Neural cell (in vitro differentiated cells): ENCODE measurements around the gene AHNAK2. TPM values are rescaled to one million over a fixed set of nuclear protein-coding genes. Genes with fewer than 3 reads are reported as not detected.
A peak's percentile ranks its signal among the peaks of the same experiment; 100 is the strongest.

Experiments
- H2AFZ ChIP-seq: fragments of 200-600, 300-800 bp; sonication (generic), shearing (Covaris generic); 2 replicates; pipeline ENCODE4 v1.6.0; 2014; ENCODE audit warnings: low read depth, mild to moderate bottlenecking, antibody characterized with exemption, low read length, moderate library complexity
- H3F3A ChIP-seq: fragments of 200-600 bp; shearing (Covaris generic); 2 replicates; pipeline ENCODE4 v1.6.1; 2016; ENCODE audit warnings: mild to moderate bottlenecking, moderate library complexity, mixed read lengths, antibody characterized with exemption, low read length; ENCODE audit not compliant: insufficient read depth, poor library complexity, severe bottlenecking
- H3K27ac ChIP-seq: fragments of 200-600, 300-800 bp; sonication (generic), shearing (Covaris generic); 2 replicates; pipeline ENCODE4 v1.5.1; 2014; ENCODE audit warnings: mild to moderate bottlenecking, low read length, moderate library complexity
- H3K27me3 ChIP-seq: fragments of 300-800, 200-600 bp; sonication (generic), shearing (Covaris generic); 2 replicates; pipeline ENCODE4 v1.6.0; 2014; ENCODE audit warnings: mild to moderate bottlenecking, low read depth, low read length, moderate library complexity; ENCODE audit not compliant: insufficient read depth
- H3K36me3 ChIP-seq: fragments of 300-800, 200-600 bp; sonication (generic), shearing (Covaris generic); 2 replicates; pipeline ENCODE4 v1.5.1; 2014; ENCODE audit warnings: mild to moderate bottlenecking, antibody characterized with exemption, low read length, moderate library complexity; ENCODE audit not compliant: insufficient read depth
- H3K4me2 ChIP-seq: fragments of 300-800, 200-600 bp; sonication (generic), shearing (Covaris generic); 2 replicates; pipeline ENCODE4 v1.6.0; 2014; ENCODE audit warnings: mild to moderate bottlenecking, low read length
- H3K4me3 ChIP-seq: fragments of 300-800, 200-600 bp; sonication (generic), shearing (Covaris generic); 2 replicates; pipeline ENCODE4 v1.5.1; 2014; ENCODE audit warnings: mild to moderate bottlenecking, low read length, moderate library complexity
- H3K79me2 ChIP-seq: fragments of 200-600 bp; shearing (Covaris generic); replicated peaks from 2 replicates; pipeline ENCODE4 v1.6.0; 2014; ENCODE audit warnings: mild to moderate bottlenecking, low read length, moderate library complexity; ENCODE audit not compliant: insufficient read depth
- H3K9ac ChIP-seq: fragments of 300-800, 200-600 bp; sonication (generic), shearing (Covaris generic); 2 replicates; pipeline ENCODE4 v1.6.1; 2016; ENCODE audit warnings: mild to moderate bottlenecking, low read length, mixed read lengths
- H3K9me2 ChIP-seq: fragments of 200-600 bp; shearing (Covaris generic); 2 replicates; pipeline ENCODE4 v1.6.1; 2016; ENCODE audit warnings: mild to moderate bottlenecking, low read length, mixed read lengths; ENCODE audit not compliant: insufficient read depth
- H3K9me3 ChIP-seq: fragments of 200-600, 300-800 bp; sonication (generic), shearing (Covaris generic); 2 replicates; pipeline ENCODE4 v1.6.1; 2016; ENCODE audit warnings: mild to moderate bottlenecking, mixed run types, low read length, moderate library complexity, mixed read lengths
- H4K20me1 ChIP-seq: fragments of 200-600 bp; shearing (Covaris generic); 2 replicates; pipeline ENCODE4 v1.6.1; 2016; ENCODE audit warnings: mild to moderate bottlenecking, mixed run types; ENCODE audit not compliant: insufficient read depth
- EP300 ChIP-seq: fragments of 450-650 bp; conservative IDR thresholded peaks from 2 replicates; pipeline ENCODE4 v1.6.1; 2014; ENCODE audit warnings: antibody characterized with exemption, mild to moderate bottlenecking, moderate library complexity; ENCODE audit not compliant: poor library complexity, severe bottlenecking
- EZH2 ChIP-seq: fragments of 200-600, 300-800 bp; shearing (Covaris generic), sonication (generic); IDR thresholded peaks from 2 replicates; pipeline ENCODE4 v1.6.1; 2014; ENCODE audit warnings: antibody characterized with exemption, low read length, borderline replicate concordance, mild to moderate bottlenecking; ENCODE audit not compliant: insufficient read depth, poor library complexity, severe bottlenecking
- MXI1 ChIP-seq: fragments of 450-650 bp; conservative IDR thresholded peaks from 2 replicates; pipeline ENCODE4 v1.6.1; 2014; ENCODE audit warnings: antibody characterized with exemption, mild to moderate bottlenecking; ENCODE audit not compliant: poor library complexity, severe bottlenecking
- POLR2AphosphoS5 ChIP-seq: IDR thresholded peaks from 2 replicates; pipeline ENCODE4 v1.6.1; 2012
- RAD21 ChIP-seq: fragments of 450-650 bp; conservative IDR thresholded peaks from 2 replicates; pipeline ENCODE4 v1.6.1; 2014; ENCODE audit warnings: antibody characterized with exemption, mild to moderate bottlenecking, moderate library complexity
- SMC3 ChIP-seq: fragments of 450-650 bp; conservative IDR thresholded peaks from 2 replicates; pipeline ENCODE4 v1.6.1; 2014; ENCODE audit warnings: antibody characterized with exemption, mild to moderate bottlenecking, moderate library complexity; ENCODE audit not compliant: poor library complexity
- TAF1 ChIP-seq: IDR thresholded peaks from 2 replicates; pipeline ENCODE4 v1.6.1; 2012; ENCODE audit warnings: low read depth
- polyA plus RNA-seq: library from polyadenylated mRNA; depleted of rRNA; stranded (reverse); fragments of >200 nt; gene quantifications from 2 replicates; pipeline ENCODE4 v1.2.3, GENCODE V29; 2014
- TF ChIP-seq, protein P1 (sequence below): fragments of 450-650 bp; IDR thresholded peaks from 2 replicates; pipeline ENCODE4 v1.5.1; 2014; ENCODE audit warnings: antibody characterized with exemption, mild to moderate bottlenecking, moderate library complexity; ENCODE audit not compliant: poor library complexity, severe bottlenecking
- TF ChIP-seq, protein P2 (sequence below): IDR thresholded peaks from 2 replicates; pipeline ENCODE4 v1.6.1; 2012; ENCODE audit warnings: borderline replicate concordance

The AHNAK2 gene
- polyA plus RNA-seq, 1 donor from 2014 or later = 1.4 TPM

DNA sequence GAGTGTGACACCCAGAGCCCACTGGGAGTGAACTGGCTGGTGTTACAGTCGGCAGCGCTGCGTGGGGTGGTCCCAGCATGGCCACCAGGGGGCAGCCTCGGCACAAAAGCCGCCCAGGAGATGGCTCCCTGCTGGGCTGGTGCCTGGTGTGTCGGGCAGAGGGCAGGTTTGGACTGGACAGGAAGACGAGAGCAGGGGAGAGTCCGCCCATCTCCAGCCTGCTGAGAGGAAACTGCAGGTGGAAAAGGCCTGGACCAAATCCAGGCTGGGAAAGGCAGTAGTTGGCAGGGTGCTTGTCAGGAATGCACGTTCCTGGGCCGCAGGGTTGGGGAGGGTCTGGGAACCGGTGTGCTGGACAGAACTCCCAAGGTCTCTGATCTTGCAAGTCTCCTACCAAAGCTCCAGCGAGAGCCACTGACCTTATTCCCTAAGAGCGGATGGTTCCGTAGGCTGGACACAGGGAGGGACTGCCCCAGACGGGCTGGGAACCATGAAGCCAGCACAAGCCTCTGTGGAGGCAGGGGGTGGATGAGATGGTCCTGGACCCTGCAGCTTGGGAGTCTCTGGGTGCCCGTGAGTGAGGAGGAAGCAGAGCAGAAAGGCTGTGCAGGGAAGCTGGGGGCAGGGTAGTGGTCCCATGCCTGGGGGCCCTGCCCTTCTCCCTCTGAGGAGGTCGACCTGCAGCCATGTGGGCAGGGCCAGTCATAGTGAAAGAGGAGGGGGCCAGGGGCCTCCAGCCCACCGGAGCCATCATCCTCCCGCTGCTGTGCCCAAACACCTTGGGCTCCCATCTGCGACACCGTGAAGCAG lies 1.8 kb downstream of the AHNAK2 start:
- TF ChIP-seq EP300 = no peak
- peak; percentile 58 for TF ChIP-seq SMC3
- TF ChIP-seq, protein P1, sequence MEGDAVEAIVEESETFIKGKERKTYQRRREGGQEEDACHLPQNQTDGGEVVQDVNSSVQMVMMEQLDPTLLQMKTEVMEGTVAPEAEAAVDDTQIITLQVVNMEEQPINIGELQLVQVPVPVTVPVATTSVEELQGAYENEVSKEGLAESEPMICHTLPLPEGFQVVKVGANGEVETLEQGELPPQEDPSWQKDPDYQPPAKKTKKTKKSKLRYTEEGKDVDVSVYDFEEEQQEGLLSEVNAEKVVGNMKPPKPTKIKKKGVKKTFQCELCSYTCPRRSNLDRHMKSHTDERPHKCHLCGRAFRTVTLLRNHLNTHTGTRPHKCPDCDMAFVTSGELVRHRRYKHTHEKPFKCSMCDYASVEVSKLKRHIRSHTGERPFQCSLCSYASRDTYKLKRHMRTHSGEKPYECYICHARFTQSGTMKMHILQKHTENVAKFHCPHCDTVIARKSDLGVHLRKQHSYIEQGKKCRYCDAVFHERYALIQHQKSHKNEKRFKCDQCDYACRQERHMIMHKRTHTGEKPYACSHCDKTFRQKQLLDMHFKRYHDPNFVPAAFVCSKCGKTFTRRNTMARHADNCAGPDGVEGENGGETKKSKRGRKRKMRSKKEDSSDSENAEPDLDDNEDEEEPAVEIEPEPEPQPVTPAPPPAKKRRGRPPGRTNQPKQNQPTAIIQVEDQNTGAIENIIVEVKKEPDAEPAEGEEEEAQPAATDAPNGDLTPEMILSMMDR = peak; percentile 65
- TF ChIP-seq RAD21 = peak; percentile 53
- H3K9ac ChIP-seq = no peak overlapping the region
- H3K9me2 ChIP-seq = no peaks in the 10 kb centered on the region

DNA sequence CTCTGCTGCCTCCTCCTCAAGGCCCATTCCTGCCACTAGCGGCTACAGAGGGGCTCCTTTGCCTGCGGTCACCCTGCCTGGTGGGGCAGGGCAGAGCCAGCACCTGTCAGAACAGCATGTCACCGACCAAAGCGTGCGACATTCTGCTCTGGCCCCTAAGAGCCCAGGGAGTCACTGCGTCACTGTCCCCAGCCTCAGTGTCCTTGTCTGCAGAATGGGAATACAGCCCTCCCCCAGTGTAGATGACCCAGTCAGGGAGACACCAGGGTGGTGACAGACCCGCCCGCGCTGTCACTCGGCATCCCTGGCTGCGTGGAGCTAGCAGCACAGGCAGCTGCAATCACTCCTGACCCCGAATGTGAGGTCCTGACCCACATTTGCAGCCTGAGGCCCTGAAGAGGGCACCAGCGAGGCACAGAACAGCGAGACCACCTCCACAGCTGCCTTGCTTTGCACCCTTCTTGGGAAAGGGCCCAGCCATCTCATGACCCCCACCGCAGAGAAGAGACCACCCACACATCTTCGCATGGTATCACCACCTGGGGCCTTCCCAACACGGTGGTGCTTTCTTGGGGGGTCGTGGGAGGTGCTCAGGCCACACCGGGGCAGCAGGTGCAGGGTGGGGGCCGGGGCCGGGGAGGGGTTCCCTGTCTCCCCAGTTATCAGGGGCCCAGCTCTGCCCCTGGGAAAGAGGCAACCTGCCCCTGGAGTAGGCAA lies 2.5 kb downstream of the AHNAK2 start:
- Histone ChIP-seq H3K9me2 (no peaks in the 10 kb centered on the region), H3K27me3 (peaks cover 27% of the 10 kb centered on the region), H3K4me3 (no peak overlapping the region), H2AFZ (no peak overlapping the region), H3K36me3 (no peaks in the 10 kb centered on the region), H4K20me1 (no peaks in the 10 kb centered on the region), H3K9me3 (no peaks in the 10 kb centered on the region), H3K9ac (no peak overlapping the region), H3K79me2 (no peaks in the 10 kb centered on the region), H3K27ac (no peak overlapping the region), H3F3A (no peaks in the 10 kb centered on the region), H3K4me2 (no peak overlapping the region)
- no peak for TF ChIP-seq EZH2
- TF ChIP-seq, protein P1 = no peak
- TF ChIP-seq RAD21 = no peak
- TF ChIP-seq MXI1 = no peak
- TF ChIP-seq POLR2AphosphoS5 = no peak
- TF ChIP-seq SMC3 = no peak
- no peak for TF ChIP-seq EP300
- no peak for TF ChIP-seq TAF1
- TF ChIP-seq, protein P2, sequence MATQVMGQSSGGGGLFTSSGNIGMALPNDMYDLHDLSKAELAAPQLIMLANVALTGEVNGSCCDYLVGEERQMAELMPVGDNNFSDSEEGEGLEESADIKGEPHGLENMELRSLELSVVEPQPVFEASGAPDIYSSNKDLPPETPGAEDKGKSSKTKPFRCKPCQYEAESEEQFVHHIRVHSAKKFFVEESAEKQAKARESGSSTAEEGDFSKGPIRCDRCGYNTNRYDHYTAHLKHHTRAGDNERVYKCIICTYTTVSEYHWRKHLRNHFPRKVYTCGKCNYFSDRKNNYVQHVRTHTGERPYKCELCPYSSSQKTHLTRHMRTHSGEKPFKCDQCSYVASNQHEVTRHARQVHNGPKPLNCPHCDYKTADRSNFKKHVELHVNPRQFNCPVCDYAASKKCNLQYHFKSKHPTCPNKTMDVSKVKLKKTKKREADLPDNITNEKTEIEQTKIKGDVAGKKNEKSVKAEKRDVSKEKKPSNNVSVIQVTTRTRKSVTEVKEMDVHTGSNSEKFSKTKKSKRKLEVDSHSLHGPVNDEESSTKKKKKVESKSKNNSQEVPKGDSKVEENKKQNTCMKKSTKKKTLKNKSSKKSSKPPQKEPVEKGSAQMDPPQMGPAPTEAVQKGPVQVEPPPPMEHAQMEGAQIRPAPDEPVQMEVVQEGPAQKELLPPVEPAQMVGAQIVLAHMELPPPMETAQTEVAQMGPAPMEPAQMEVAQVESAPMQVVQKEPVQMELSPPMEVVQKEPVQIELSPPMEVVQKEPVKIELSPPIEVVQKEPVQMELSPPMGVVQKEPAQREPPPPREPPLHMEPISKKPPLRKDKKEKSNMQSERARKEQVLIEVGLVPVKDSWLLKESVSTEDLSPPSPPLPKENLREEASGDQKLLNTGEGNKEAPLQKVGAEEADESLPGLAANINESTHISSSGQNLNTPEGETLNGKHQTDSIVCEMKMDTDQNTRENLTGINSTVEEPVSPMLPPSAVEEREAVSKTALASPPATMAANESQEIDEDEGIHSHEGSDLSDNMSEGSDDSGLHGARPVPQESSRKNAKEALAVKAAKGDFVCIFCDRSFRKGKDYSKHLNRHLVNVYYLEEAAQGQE = no peak

More for the DNA sequence above, 1.8 kb downstream of the AHNAK2 start:
- H3K4me2 ChIP-seq = no peak overlapping the region
- no peak overlapping the region for H2AFZ ChIP-seq
- no peaks in the 10 kb centered on the region for H3F3A ChIP-seq
- no peaks in the 10 kb centered on the region for H3K9me3 ChIP-seq
- H3K79me2 ChIP-seq = no peaks in the 10 kb centered on the region
- no peak overlapping the region for H3K4me3 ChIP-seq
- H4K20me1 ChIP-seq = no peaks in the 10 kb centered on the region
- H3K36me3 ChIP-seq = no peaks in the 10 kb centered on the region
- H3K27me3 ChIP-seq = peaks cover 27% of the 10 kb centered on the region
- H3K27ac ChIP-seq = no peak overlapping the region
